GM19043 (cell line): Measurements from ENCODE around the gene NRL.
"Not testable (repeated sequence)": the region's sequence is repeated elsewhere in the genome, so short reads cannot be mapped to it uniquely, and the experiment has no call there.

Experiments used
- ATAC-seq: cut with Tn5 transposase; IDR thresholded peaks from one replicate; pipeline ENCODE4 v1.9.1; 2021; ENCODE audit warnings: low read depth; ENCODE audit not compliant: unreplicated experiment

The NRL gene

GRCh38 chr14:24055971-24056799 is 58.6 kb downstream of the NRL start:
- no peak for ATAC-seq

GRCh38 chr14:24054646-24055045 is 60.1 kb downstream of the NRL start:
- ATAC-seq = no peak

DNA sequence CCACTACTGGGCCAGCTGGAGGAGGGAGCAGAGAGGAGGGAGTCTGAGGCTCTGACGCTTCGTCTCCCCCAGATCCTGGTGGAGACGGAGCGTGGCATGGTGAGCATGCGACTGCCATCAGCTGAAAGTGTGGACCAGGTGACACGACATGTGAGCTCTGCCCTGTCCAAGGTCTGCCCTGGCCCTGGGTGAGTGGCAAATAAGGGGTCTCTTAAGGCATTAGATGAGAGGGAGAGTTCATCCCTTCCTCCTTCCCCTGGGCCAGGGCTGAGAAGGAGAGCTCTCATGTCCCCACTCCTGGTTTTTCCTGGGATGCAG is 60.5 kb downstream of the NRL start:
- no peak for ATAC-seq

DNA sequence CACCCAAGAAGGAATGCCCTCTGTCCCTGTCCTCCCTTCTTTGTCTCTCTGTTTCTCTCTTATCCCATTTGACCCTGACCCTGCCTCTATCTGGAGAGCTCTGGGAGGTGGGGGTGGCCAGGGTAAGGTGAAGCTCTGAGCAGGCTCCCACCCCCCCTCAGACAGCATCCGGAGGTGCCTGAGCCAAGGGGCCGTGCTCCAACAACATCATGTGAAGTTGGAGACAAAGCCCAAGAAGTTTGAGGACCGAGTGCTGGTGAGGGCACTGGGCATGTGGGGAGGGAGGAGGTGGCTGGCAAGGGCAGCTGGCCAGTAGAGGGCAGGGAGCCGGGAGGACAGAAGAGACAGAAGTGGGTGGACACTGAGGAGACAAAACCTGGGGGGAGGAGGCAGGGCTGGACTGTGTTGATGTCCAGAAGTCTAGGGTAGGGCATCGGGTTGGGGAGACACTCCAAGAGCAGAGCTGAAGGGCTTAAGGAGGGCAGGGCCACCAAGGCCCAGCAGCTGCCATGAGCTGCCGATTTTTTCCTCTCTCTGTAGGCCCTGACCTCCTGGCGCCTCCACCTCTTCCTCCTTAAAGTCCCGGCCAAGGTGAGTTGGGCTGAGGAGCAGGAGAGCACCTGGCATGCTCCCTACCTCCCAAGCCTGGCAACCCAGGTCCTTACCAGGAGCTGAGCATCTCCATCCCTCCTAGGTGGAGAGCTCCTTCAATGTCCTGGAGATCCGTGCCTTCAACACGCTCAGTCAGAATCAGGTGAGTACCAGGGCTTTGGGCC is 61.0 kb downstream of the NRL start:
- ATAC-seq = no peak

DNA sequence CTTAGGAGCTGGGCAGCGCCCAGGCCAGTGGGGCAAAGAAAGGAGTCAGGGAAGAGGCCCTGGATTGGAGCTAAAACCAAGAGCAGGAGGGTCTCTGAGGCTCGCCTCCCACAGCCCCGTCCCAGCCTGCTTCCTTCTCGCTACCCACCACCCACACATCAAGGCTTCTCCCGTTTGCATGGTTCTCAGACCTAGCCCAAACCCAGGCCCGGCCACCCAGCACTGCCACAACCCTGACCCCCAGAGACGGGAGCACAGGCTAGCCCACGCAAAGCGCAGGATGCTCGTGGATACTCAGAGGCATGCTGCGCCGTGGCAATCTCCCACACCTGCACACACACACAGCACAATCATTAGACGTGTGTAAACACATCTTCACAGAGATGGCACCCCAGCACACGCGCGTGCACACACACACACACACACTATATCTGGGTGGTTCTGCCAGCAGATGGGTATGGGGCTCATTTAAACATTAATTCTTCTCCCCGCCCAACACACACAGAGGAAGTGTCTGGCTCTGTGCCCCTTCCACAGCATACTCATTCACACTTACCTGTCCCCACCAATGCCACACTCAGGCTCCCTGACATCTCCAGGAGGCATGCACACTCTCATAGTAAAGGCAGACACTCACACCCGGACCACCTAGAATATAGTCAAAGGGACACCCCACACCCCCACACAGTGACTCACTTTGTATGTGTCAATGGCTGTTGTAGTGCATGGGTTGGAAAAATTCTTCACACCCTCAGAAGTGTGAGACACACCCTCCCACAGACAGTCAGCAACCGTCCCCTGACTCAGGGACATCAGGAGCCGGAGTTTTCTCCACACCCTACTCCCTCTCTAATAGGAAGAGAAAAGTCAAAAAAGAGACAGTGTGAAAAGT is 61.8 kb downstream of the NRL start:
- ATAC-seq = no peak

DNA sequence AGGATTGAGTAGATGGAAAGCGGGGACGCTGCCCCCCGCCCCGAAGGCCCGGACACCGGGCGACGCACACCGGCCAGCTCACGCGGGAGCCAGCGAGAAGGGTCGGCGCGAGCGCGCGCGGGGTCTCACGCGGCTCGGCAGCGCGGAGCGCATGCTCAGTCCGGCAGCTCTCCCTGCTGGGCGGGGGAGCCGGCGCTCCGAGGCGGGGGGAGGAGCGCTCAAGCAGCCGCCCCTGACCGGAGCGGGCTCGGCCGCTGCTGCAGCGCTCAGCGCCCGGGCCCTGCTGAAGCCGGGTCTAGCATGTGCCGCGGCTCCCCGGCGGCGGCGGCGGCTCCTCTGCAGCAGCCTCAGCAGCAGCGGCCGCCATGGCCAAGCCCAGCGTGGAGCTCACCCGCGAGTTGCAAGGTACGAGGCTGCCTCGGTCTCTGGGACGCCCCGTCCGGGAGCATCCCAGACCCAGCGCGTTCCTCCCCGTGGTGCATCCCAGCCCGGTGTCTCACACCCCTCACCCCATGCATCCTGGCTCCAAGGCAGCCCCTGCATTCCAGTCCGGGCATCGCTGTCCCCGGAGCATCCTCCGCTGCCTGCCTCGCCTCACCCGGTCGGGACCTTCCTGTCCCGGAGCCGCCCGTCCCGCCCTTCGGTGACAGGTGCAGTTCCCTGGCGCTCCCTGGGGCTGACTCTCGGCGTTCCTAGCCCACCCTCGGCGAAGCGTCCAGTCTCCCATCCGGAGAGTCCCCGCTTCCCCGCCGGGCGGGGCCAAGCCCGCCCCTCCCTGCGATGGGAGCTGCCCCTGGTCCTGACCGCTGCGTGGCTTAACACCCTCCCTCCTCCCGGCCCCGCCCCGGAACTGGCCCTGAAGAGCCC is 62.7 kb downstream of the NRL start, which contains the start of gene CARMIL3:
CARMIL3 (plus strand) TSS at position 221 of the 867 bp plus-strand sequence; CDS start at position 366, 145 bp downstream.
- ATAC-seq = peak; percentile 61

- no peak for ATAC-seq
These were observed 63.5 kb downstream of the NRL start for GRCh38 chr14:24051176-24051788.

DNA sequence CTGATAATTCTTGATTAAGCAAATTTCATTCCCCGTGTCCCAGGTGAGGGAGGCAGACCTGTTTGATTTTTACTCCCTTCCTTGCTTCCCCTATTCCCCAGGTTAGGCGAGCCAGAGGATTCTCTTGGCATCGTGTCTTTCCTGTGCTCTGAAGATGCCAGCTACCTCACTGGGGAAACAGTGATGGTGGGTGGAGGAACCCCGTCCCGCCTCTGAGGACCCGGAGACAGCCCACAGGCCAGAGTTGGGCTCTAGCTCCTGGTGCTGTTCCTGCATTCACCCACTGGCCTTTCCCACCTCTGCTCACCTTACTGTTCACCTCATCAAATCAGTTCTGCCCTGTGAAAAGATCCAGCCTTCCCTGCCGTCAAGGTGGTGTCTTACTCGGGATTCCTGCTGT is 64.0 kb downstream of the NRL start:
- not testable (repeated sequence) for ATAC-seq

DNA sequence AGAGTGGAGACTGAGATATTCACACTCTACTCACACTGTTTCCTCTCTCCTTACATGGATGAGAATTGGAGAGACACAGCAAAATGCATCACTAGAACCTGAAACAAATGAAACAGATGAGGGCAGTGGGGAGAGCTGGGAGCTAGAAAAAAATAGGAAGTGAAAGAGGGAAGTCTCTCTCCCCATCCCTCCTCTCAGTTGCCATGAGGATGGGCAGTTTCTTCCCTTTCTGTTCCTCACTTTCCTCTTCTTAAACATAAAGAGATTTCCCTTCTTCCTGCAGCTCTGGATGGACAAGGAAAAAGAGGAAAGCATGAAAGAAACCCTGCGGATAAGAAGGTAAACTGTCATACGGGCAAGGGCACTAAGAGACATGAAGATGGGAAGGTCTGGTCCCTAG is 65.7 kb downstream of the NRL start:
- ATAC-seq = not testable (repeated sequence)

- no peak for ATAC-seq
These were observed 72.0 kb downstream of the NRL start for GRCh38 chr14:24042746-24043145.

- ATAC-seq = no peak
These were observed 74.1 kb downstream of the NRL start for GRCh38 chr14:24040692-24041091.

DNA sequence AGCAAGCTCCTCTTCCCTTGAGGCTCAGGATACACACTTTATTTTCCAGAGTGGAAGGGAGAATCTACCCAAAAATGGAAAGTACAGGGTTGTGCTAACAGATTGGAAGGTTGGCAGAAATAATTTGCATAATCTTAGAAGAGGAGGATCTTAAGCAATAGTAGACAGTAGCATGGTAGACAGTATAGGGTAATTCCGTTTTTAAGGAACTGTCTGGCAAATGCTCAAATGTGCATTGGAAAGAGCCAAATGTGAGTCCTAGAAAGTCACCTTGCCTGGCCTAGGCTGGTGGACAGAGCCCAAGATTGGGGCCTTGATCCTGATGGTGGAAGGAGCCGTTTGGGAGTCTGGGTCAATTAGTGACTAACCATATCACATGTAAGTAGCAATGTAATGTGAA is 76.1 kb downstream of the NRL start:
- no peak for ATAC-seq

DNA sequence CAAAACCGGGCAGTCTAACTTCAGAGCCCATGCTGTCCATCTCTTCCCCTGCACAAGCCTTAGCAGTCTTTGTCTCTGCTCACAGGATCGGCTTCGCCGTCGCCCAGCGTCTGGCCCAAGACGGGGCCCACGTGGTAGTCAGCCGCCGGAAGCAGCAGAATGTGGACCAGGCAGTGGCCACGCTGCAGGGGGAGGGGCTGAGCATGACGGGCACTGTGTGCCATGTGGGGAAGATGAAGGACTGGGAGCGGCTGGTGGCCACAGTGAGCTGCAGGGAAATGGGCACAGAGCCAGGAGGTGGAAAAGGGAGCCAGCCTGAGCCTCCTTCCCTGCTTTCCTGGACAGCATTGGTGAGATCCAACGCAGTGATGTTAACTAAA is 77.1 kb downstream of the NRL start:
- no peak for ATAC-seq

DNA sequence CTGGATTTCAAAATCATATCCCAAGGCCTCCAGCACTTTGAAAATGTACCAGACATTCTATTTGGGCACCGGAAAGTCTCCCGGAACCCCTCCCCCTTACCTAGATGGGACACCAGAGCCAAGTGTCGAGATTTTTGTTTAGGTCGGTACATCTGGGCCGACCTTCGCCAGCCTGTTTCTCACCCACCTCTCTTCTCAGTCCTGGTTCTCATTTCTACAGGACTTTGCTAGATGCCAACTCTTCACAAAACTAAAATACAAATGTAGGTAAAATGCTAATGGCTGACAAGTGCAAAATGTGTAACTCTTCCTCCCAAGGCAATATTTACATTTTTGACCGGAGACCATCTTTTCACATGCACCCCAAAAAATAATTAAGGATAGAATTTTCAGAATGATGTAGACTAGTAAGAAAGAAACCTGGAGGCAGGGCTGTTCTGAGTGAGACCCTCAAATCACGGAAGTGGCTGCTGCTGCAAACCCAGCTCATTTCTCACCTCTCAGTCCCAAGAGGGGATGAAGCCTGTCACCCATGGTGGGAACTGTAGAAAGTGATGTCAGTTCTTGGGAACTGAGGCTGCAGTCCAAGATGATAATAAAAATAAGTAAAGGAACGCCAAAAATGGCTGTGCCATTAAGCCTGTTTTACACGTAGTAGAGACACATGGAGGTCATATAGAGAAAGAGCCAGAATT is 77.6 kb downstream of the NRL start:
- ATAC-seq = peak; percentile 16

GRCh38 chr14:24036169-24036962 is 78.4 kb downstream of the NRL start:
- ATAC-seq = peak; percentile 67

- peak; percentile 14 for ATAC-seq
These were observed 79.0 kb downstream of the NRL start for GRCh38 chr14:24035769-24036168.

- ATAC-seq = no peak
These were observed 81.9 kb downstream of the NRL start for GRCh38 chr14:24032727-24033418.

DNA sequence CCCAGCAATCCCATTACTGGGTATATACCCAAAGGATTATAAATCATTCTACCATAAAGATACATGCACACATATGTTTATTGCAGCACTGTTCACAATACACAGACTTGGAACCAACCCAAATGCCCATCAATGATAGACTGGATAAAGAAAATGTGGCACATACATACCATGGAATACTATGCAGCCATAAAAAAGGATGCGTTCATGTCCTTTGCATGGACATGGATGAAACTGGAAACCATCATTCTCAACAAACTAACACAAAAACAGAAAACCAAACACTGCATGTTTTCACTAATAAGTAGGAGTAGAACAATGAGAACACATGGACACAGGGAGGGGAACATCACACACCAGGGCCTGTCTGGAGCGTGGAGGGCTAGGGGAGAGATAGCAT is 83.4 kb downstream of the NRL start:
- ATAC-seq = not testable (repeated sequence)
